GM13976 (cell line): ENCODE measurements around the gene LRRC23.

Experiments used
- DNase-seq: peaks from one replicate; pipeline ENCODE4 v3.0.0; 2012; ENCODE audit warnings: low spot score
- CTCF ChIP-seq: IDR thresholded peaks from 2 replicates; pipeline ENCODE4 v1.5.1; 2012; ENCODE audit warnings: borderline replicate concordance, mild to moderate bottlenecking; ENCODE audit not compliant: insufficient read depth; ENCODE audit errors: extremely low read depth, missing control alignments, control extremely low read depth
- in situ Hi-C: fragments of 300-500 bp; cut with MboI; formaldehyde crosslinking; loops from one replicate; pipeline ENCODE4 v1.12.0; 2022; ENCODE audit warnings: low sequenced_read_pairs, mixed read lengths, inconsistent platforms; ENCODE audit not compliant: unreplicated experiment

The LRRC23 gene

GRCh38 chr12:6956021-6956727, 51.6 kb downstream of the LRRC23 start:
- no peak for TF ChIP-seq CTCF
- in situ Hi-C loops = no loop called here
- DNase-seq = peak; percentile 37

- in situ Hi-C loops = no loop called here
- TF ChIP-seq CTCF = no peak
- DNase-seq = no peak
These were observed 52.6 kb downstream of the LRRC23 start for GRCh38 chr12:6957151-6957701.

GRCh38 chr12:6957741-6958608, 53.4 kb downstream of the LRRC23 start:
- TF ChIP-seq CTCF = no peak
- in situ Hi-C loops = no loop called here
- DNase-seq = no peak

- no peak for TF ChIP-seq CTCF
- in situ Hi-C loops = no loop called here
- peak; percentile 33 for DNase-seq
These were observed 54.0 kb downstream of the LRRC23 start for GRCh38 chr12:6958609-6959057.

- no peak for TF ChIP-seq CTCF
- in situ Hi-C loops = no loop called here
- peak; percentile 79 for DNase-seq
These were observed 54.6 kb downstream of the LRRC23 start for GRCh38 chr12:6959058-6959804.
